ENCODE results near the gene TTC3.
"Not testable (repeated sequence)": the region's sequence is repeated elsewhere in the genome, so short reads cannot be mapped to it uniquely, and the experiment has no call there.

The TTC3 gene

GRCh38 chr21:37101384-37101783, 28.3 kb downstream of the TTC3 start:
- DNase-seq: no peak

- DNase-seq: not testable (repeated sequence)
Measured at GRCh38 chr21:37102746-37103145, 29.7 kb downstream of the TTC3 start.

- DNase-seq: no peak
Measured at GRCh38 chr21:37106998-37107397, 33.9 kb downstream of the TTC3 start.

GRCh38 chr21:37111029-37111428, 38.0 kb downstream of the TTC3 start:
- DNase-seq: not testable (repeated sequence)

- DNase-seq: not testable (repeated sequence)
Measured at GRCh38 chr21:37114301-37114700, 41.2 kb downstream of the TTC3 start.

GRCh38 chr21:37116459-37116858, 43.4 kb downstream of the TTC3 start:
- DNase-seq: not testable (repeated sequence)

GRCh38 chr21:37117204-37117603, 44.1 kb downstream of the TTC3 start:
- no peak for DNase-seq

- DNase-seq: no peak
Measured at GRCh38 chr21:37118187-37118826, 45.3 kb downstream of the TTC3 start.

GRCh38 chr21:37119421-37120218, 46.6 kb downstream of the TTC3 start:
- no peak for DNase-seq

- no peak for DNase-seq
Measured at GRCh38 chr21:37128076-37128475, 55.0 kb downstream of the TTC3 start.

GRCh38 chr21:37130971-37131370, 57.9 kb downstream of the TTC3 start:
- DNase-seq: no peak

- no peak for DNase-seq
Measured at GRCh38 chr21:37136261-37136660, 63.2 kb downstream of the TTC3 start.

- no peak for DNase-seq
Measured at GRCh38 chr21:37136744-37137143, 63.7 kb downstream of the TTC3 start.

GRCh38 chr21:37139154-37139553, 66.1 kb downstream of the TTC3 start:
- no peak for DNase-seq

- DNase-seq: no peak
Measured at GRCh38 chr21:37139902-37140301, 66.8 kb downstream of the TTC3 start.

GRCh38 chr21:37143392-37143791, 70.3 kb downstream of the TTC3 start:
- DNase-seq: not testable (repeated sequence)

- DNase-seq: no peak
Measured at GRCh38 chr21:37145635-37146111, 72.6 kb downstream of the TTC3 start.

- DNase-seq: no peak
Measured at GRCh38 chr21:37146320-37147235, 73.5 kb downstream of the TTC3 start.

- no peak for DNase-seq
Measured at GRCh38 chr21:37149411-37149810, 76.4 kb downstream of the TTC3 start.

- DNase-seq: no peak
Measured at GRCh38 chr21:37153196-37153934, 80.3 kb downstream of the TTC3 start.

- no peak for DNase-seq
Measured at GRCh38 chr21:37153935-37154350, 80.9 kb downstream of the TTC3 start.

- DNase-seq: no peak
Measured at GRCh38 chr21:37155186-37155585, 82.1 kb downstream of the TTC3 start.

All from CD4-positive, alpha-beta T cell treated with Interleukin-10 for 1 hour (primary cell).